SK-N-SH (cell line): Measurements from ENCODE around the gene CRYBA2. TPM values are rescaled to one million over a fixed set of nuclear protein-coding genes. Genes with fewer than 3 reads are reported as not detected.

Experiments
- CTCF ChIA-PET: fragments of 300-600, 350-600 bp; formaldehyde crosslinking; extraction: SDS; loops from one replicate; lab custom pipeline; 2021; lab: Yijun Ruan, JAX
- POLR2A ChIA-PET: fragments of 350-600 bp; sonication (Branson Sonifier 250); formaldehyde crosslinking; extraction: SDS; loops from one replicate; lab custom pipeline; 2020; ENCODE audit warnings: antibody characterized with exemption, inconsistent platforms; lab: Yijun Ruan, JAX
- DNase-seq: peaks from one replicate; pipeline ENCODE4 v3.0.0; 2012
- H2AFZ ChIP-seq: fragments of 200-600 bp; sonication (generic); 2 replicates; pipeline ENCODE4 v1.8.1; 2016; ENCODE audit warnings: antibody characterized with exemption, mild to moderate bottlenecking, low read depth
- H3F3A ChIP-seq: fragments of 200-600 bp; sonication (generic); replicated peaks from 2 replicates; pipeline ENCODE3; 2016; ENCODE audit warnings: antibody characterized with exemption, mild to moderate bottlenecking; ENCODE audit not compliant: insufficient read depth
- H3K27ac ChIP-seq, 2 experiments: fragments of 200-500 bp in 1 of 2; fragments of 200-600 bp in 1 of 2; sonication (Bioruptor generic) in 1 of 2; sonication (generic), shearing (Covaris generic) in 1 of 2; 2 replicates each; pipeline versions ENCODE4 v1.5.1 to v1.6.1; 2014 to 2016; ENCODE audit warnings: low read depth in 2 of 2, inconsistent platforms in 1 of 2, low read length in 1 of 2, mild to moderate bottlenecking in 1 of 2, mixed read lengths in 1 of 2
- H3K27me3 ChIP-seq: fragments of 200-600 bp; sonication (generic), shearing (Covaris generic); 2 replicates; pipeline ENCODE4 v1.6.1; 2016; ENCODE audit warnings: mixed run types; ENCODE audit not compliant: insufficient read depth
- H3K36me3 ChIP-seq, 2 experiments: fragments of 200-500 bp in 1 of 2; fragments of 200-600 bp in 1 of 2; sonication (Bioruptor generic) in 1 of 2; sonication (generic) in 1 of 2; replicated peaks in 1 of 2; 2 replicates each; pipeline versions ENCODE3 to v1.5.1; 2014 to 2016; ENCODE audit warnings: low read length in 1 of 2, mild to moderate bottlenecking in 1 of 2; ENCODE audit not compliant: insufficient read depth in 2 of 2, control insufficient read depth in 1 of 2
- H3K4me1 ChIP-seq, 2 experiments: fragments of 200-500 bp in 1 of 2; fragments of 200-600 bp in 1 of 2; sonication (Bioruptor generic) in 1 of 2; sonication (generic), shearing (Covaris generic) in 1 of 2; 2 replicates each; pipeline versions ENCODE4 v1.5.1 to v1.6.1; 2014 to 2016; ENCODE audit warnings: low read depth in 1 of 2, low read length in 1 of 2, mixed run types in 1 of 2; ENCODE audit not compliant: insufficient read depth in 2 of 2, control insufficient read depth in 1 of 2
- H3K4me2 ChIP-seq: fragments of 200-600 bp; sonication (generic), shearing (Covaris generic); 2 replicates; pipeline ENCODE4 v1.6.1; 2017; ENCODE audit warnings: mixed run types
- H3K4me3 ChIP-seq, 2 experiments: fragments of 200-500 bp in 1 of 2; fragments of 200-600 bp in 1 of 2; sonication (Bioruptor generic) in 1 of 2; sonication (generic), shearing (Covaris generic) in 1 of 2; 2 replicates each; pipeline versions ENCODE4 v1.5.1 to v1.8.1; 2014 to 2016; ENCODE audit warnings: low read depth in 2 of 2, inconsistent platforms in 1 of 2, low read length in 1 of 2, mild to moderate bottlenecking in 1 of 2, mixed read lengths in 1 of 2, moderate library complexity in 1 of 2
- H3K79me2 ChIP-seq: fragments of 200-600 bp; sonication (generic); 2 replicates; pipeline ENCODE4 v1.8.1; 2017; ENCODE audit warnings: mild to moderate bottlenecking; ENCODE audit not compliant: insufficient read depth
- H3K9ac ChIP-seq: fragments of 200-600 bp; sonication (generic); 2 replicates; pipeline ENCODE4 v1.6.1; 2017; ENCODE audit warnings: mixed run types
- H3K9me2 ChIP-seq: fragments of 200-600 bp; sonication (generic); 2 replicates; pipeline ENCODE4 v1.6.1; 2017; ENCODE audit warnings: mixed run types
- H3K9me3 ChIP-seq: fragments of 200-600 bp; sonication (generic); 2 replicates; pipeline ENCODE4 v1.6.1; 2017; ENCODE audit warnings: mixed run types, mild to moderate bottlenecking, moderate library complexity
- H4K20me1 ChIP-seq: fragments of 200-600 bp; sonication (generic); 2 replicates; pipeline ENCODE4 v1.6.1; 2017; ENCODE audit warnings: mild to moderate bottlenecking, mixed run types; ENCODE audit not compliant: insufficient read depth
- CHD2 ChIP-seq: fragments of 150-350 bp; IDR thresholded peaks from 2 replicates; pipeline ENCODE4 v1.6.1; 2018; ENCODE audit warnings: low read length; ENCODE audit not compliant: partially characterized antibody
- ELF1 ChIP-seq: IDR thresholded peaks from 2 replicates; pipeline ENCODE4 v1.4.0; 2012
- EP300 ChIP-seq, 2 experiments: IDR thresholded peaks; 2 replicates each; pipeline versions ENCODE4 v1.4.0 to v1.6.1; 2012; ENCODE audit warnings: borderline replicate concordance in 1 of 2, low read depth in 1 of 2, low read length in 1 of 2
- EZH2phosphoT487 ChIP-seq: fragments of 200-600 bp; sonication (generic); IDR thresholded peaks from 2 replicates; pipeline ENCODE4 v1.6.1; 2017; ENCODE audit warnings: low read depth, mixed run types, mild to moderate bottlenecking, antibody characterized with exemption, moderate library complexity, borderline replicate concordance
- FOSL2 ChIP-seq: IDR thresholded peaks from 2 replicates; pipeline ENCODE4 v1.4.0; 2012; ENCODE audit warnings: low read depth, mild to moderate bottlenecking, moderate library complexity, borderline replicate concordance
- FOXJ3 ChIP-seq: sonication (generic); formaldehyde crosslinking; IDR thresholded peaks from 2 replicates; pipeline ENCODE4 v1.5.1; 2020; ENCODE audit warnings: mild to moderate bottlenecking, missing genetic modification reagents
- FOXM1 ChIP-seq: IDR thresholded peaks from 2 replicates; pipeline ENCODE4 v1.4.0; 2012; ENCODE audit warnings: low read depth, mild to moderate bottlenecking
- GABPA ChIP-seq: IDR thresholded peaks from 2 replicates; pipeline ENCODE4 v1.4.0; 2012; ENCODE audit warnings: low read depth, mild to moderate bottlenecking
- JUND ChIP-seq: IDR thresholded peaks from 2 replicates; pipeline ENCODE4 v1.4.0; 2012
- MXI1 ChIP-seq: IDR thresholded peaks from 2 replicates; pipeline ENCODE4 v1.6.1; 2012; ENCODE audit warnings: mild to moderate bottlenecking, low read depth, low read length, improper control_type of control experiment
- NFIC ChIP-seq: IDR thresholded peaks from 2 replicates; pipeline ENCODE4 v1.4.0; 2012; ENCODE audit warnings: borderline replicate concordance
- PBX3 ChIP-seq: IDR thresholded peaks from 2 replicates; pipeline ENCODE4; 2012
- POLR2AphosphoS5 ChIP-seq: IDR thresholded peaks from 2 replicates; pipeline ENCODE4 v1.6.1; 2012; ENCODE audit warnings: low read depth, low read length
- RAD21 ChIP-seq: IDR thresholded peaks from 2 replicates; pipeline ENCODE4 v1.6.1; 2012; ENCODE audit warnings: mild to moderate bottlenecking, low read length
- RCOR1 ChIP-seq: fragments of 150-350 bp; IDR thresholded peaks from 2 replicates; pipeline ENCODE4 v1.6.1; 2017; ENCODE audit warnings: antibody characterized with exemption, low read length
- RFX5 ChIP-seq: IDR thresholded peaks from 2 replicates; pipeline ENCODE4 v1.6.1; 2012; ENCODE audit warnings: mild to moderate bottlenecking, improper control_type of control experiment, low read length
- RXRA ChIP-seq: IDR thresholded peaks from 2 replicates; pipeline ENCODE4 v1.4.0; 2012; ENCODE audit warnings: low read depth, mild to moderate bottlenecking, borderline replicate concordance
- SIN3A ChIP-seq: IDR thresholded peaks from 2 replicates; pipeline ENCODE4 v1.6.1; 2012; ENCODE audit warnings: low read depth, mild to moderate bottlenecking, low read length, moderate library complexity, borderline replicate concordance
- SMC3 ChIP-seq: IDR thresholded peaks from 2 replicates; pipeline ENCODE4 v1.6.1; 2012; ENCODE audit warnings: low read depth, low read length, improper control_type of control experiment
- TCF12 ChIP-seq: IDR thresholded peaks from 2 replicates; pipeline ENCODE4 v1.4.0; 2012
- TEAD4 ChIP-seq: IDR thresholded peaks from 2 replicates; pipeline ENCODE4 v1.4.0; 2012; ENCODE audit warnings: mild to moderate bottlenecking, borderline replicate concordance; ENCODE audit not compliant: insufficient read depth
- YY1 ChIP-seq: IDR thresholded peaks from 2 replicates; pipeline ENCODE4 v1.4.0; 2012; ENCODE audit warnings: low read depth, mild to moderate bottlenecking
- WGBS: methylation state at CpG from one replicate; pipeline ENCODE4 v1.1.6; 2017; ENCODE audit warnings: low lambda C conversion rate; 5-methylcytosine and 5-hydroxymethylcytosine counted together
- polyA plus RNA-seq, 3 experiments: library from polyadenylated mRNA; depleted of rRNA; stranded (reverse); fragments of >200 nt; gene quantifications; 2 replicates each; pipeline ENCODE4 v1.2.3, GENCODE V29; 2012
- TF ChIP-seq, protein P1 (sequence below): IDR thresholded peaks from 2 replicates; pipeline ENCODE4 v1.6.1; 2012; ENCODE audit warnings: mild to moderate bottlenecking, low read depth, low read length, moderate library complexity
- TF ChIP-seq, protein P2 (sequence below): IDR thresholded peaks from 2 replicates; pipeline ENCODE4 v1.4.0; 2012; ENCODE audit warnings: low read depth
- TF ChIP-seq, protein P3 (sequence below): fragments of 150-350 bp; IDR thresholded peaks from 2 replicates; pipeline ENCODE4 v1.6.1; 2016; ENCODE audit warnings: mild to moderate bottlenecking, low read depth, low read length

The CRYBA2 gene
- polyA plus RNA-seq, 1 of the 3 experiments (the other 2 are of a cell fraction): not detected

DNA sequence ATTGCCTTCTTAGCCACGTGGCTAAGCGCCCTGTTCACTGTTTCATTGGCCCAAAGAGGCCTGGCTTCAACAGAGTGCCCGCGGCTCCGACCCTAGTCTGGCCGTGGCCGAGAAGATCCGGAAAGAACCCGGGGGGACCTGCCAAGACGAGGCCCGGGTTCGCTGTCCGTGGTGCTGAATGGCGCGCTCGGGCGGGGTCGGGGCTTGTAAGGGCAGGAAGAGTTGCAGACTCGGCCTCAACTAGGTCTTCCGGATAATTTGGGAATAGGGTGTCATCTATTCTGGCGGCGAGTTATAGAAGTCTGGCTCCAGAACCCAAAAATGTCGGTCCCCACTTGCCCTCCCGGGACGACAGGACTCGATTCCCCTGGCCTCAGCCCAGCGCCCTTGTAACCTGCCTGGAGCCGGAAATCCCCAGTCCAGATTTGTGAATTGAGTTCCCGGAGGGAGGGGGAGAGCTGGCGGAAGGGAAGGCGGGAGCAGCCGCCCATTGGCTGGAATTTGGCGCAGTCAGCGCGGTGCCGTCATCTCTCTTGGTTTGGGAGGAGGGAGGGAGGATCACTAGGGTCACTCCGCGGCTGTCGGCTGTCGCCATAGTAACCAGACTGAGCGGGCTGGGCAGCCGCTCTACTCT is 30.2 kb downstream of the CRYBA2 start:
- H4K20me1 ChIP-seq: no peaks in the 10 kb centered on the region
- peak; percentile 86 for DNase-seq
- POLR2A ChIA-PET: interaction anchor here (0.9 to 4.1 kb wide), 12 partner anchors 8 to 107 kb away, joined by 4 to 21 read pairs (median 6); no protein-coding TSS in a partner anchor
- peak overlapping the region; percentile 63 for H3K4me2 ChIP-seq
- no peak overlapping the region; the same call in 1 of the 2 replicates for H2AFZ ChIP-seq
- H3F3A ChIP-seq: peaks cover 5% of the 10 kb centered on the region
- H3K36me3 ChIP-seq: no peaks in the 10 kb centered on the region
- TF ChIP-seq FOSL2 (no peak), PBX3 (peak; percentile 54), NFIC (no peak), SMC3 (no peak), JUND (no peak), RCOR1 (no peak), RXRA (no peak), EZH2phosphoT487 (no peak), EP300 (IDR thresholded peaks at IDR 0.05; ENCODE audit: borderline replicate concordance in 1 of 2, low read depth in 1 of 2, low read length in 1 of 2) (no peak), RFX5 (peak; percentile 37; the same call in 1 of the 2 replicates), GABPA (peak; percentile 64), RAD21 (no peak), TEAD4 (no peak), ELF1 (peak; percentile 44; the same call in 1 of the 2 replicates), SIN3A (0 out of 2 replicates have a peak, but pooled peaks have one; percentile 54), YY1 (no peak; the same call in 1 of the 2 replicates), MXI1 (peak; percentile 60), FOXM1 (no peak), FOXJ3 (no peak), POLR2AphosphoS5 (peak; percentile 36; the same call in 1 of the 2 replicates), CHD2 (peak; percentile 52), TCF12 (no peak)
- TF ChIP-seq, protein P1, sequence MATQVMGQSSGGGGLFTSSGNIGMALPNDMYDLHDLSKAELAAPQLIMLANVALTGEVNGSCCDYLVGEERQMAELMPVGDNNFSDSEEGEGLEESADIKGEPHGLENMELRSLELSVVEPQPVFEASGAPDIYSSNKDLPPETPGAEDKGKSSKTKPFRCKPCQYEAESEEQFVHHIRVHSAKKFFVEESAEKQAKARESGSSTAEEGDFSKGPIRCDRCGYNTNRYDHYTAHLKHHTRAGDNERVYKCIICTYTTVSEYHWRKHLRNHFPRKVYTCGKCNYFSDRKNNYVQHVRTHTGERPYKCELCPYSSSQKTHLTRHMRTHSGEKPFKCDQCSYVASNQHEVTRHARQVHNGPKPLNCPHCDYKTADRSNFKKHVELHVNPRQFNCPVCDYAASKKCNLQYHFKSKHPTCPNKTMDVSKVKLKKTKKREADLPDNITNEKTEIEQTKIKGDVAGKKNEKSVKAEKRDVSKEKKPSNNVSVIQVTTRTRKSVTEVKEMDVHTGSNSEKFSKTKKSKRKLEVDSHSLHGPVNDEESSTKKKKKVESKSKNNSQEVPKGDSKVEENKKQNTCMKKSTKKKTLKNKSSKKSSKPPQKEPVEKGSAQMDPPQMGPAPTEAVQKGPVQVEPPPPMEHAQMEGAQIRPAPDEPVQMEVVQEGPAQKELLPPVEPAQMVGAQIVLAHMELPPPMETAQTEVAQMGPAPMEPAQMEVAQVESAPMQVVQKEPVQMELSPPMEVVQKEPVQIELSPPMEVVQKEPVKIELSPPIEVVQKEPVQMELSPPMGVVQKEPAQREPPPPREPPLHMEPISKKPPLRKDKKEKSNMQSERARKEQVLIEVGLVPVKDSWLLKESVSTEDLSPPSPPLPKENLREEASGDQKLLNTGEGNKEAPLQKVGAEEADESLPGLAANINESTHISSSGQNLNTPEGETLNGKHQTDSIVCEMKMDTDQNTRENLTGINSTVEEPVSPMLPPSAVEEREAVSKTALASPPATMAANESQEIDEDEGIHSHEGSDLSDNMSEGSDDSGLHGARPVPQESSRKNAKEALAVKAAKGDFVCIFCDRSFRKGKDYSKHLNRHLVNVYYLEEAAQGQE: peak; percentile 99
- TF ChIP-seq, protein P2, sequence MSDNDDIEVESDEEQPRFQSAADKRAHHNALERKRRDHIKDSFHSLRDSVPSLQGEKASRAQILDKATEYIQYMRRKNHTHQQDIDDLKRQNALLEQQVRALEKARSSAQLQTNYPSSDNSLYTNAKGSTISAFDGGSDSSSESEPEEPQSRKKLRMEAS: 0 out of 2 replicates have a peak, but pooled peaks have one; percentile 16
- TF ChIP-seq, protein P3, sequence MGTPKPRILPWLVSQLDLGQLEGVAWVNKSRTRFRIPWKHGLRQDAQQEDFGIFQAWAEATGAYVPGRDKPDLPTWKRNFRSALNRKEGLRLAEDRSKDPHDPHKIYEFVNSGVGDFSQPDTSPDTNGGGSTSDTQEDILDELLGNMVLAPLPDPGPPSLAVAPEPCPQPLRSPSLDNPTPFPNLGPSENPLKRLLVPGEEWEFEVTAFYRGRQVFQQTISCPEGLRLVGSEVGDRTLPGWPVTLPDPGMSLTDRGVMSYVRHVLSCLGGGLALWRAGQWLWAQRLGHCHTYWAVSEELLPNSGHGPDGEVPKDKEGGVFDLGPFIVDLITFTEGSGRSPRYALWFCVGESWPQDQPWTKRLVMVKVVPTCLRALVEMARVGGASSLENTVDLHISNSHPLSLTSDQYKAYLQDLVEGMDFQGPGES: no peak
- H3K27ac ChIP-seq: peak overlapping the region in 1 of 2 experiments; percentile 99; a peak in 2 of 4 replicates
- WGBS: 2% methylated on average over 37 of the region's 42 CpGs
- peak overlapping the region in 1 of 2 experiments; percentile 63; a peak in 2 of 4 replicates for H3K4me3 ChIP-seq
- CTCF ChIA-PET: interaction anchor here (1.5 to 13.5 kb wide), 8 partner anchors 16 to 192 kb away, joined by 3 to 208 read pairs (median 14); partner anchors contain the start of gene FEV
- no peaks in the 10 kb centered on the region for H3K9me3 ChIP-seq
- no peak overlapping the region for H3K9ac ChIP-seq
- no peaks in the 10 kb centered on the region for H3K9me2 ChIP-seq
- H3K27me3 ChIP-seq: peaks cover 28% of the 10 kb centered on the region
- no peaks in the 10 kb centered on the region for H3K79me2 ChIP-seq
- H3K4me1 ChIP-seq: peaks cover 8 to 39% of the 10 kb centered on the region in 2 experiments; a peak in 2 of 4 replicates
